Stomach (tissue), 9 donors: ENCODE measurements around the gene THSD7B. TPM values are rescaled to one million over a fixed set of nuclear protein-coding genes. Genes with fewer than 3 reads are reported as not detected.
A peak's percentile ranks its signal among the peaks of the same experiment; 100 is the strongest.

Source experiments
- DNase-seq, 2 donors: peaks; one replicate each; pipeline versions ENCODE4 v3.0.0 to v3.0.0-alpha.2; 2013 to 2019
- H3K27ac ChIP-seq, 5 donors: fragments of 200-600 bp in 4 of 5; sonication (generic) in 4 of 5; one replicate each; pipeline ENCODE4 v1.5.1; 2013 to 2019; ENCODE audit warnings: mild to moderate bottlenecking in 1 of 5, moderate library complexity in 1 of 5
- H3K27me3 ChIP-seq, 3 donors: fragments of 200-600 bp; sonication (generic); one replicate each; pipeline ENCODE4 v1.5.1; 2017 to 2019; ENCODE audit warnings: mixed run types in 1 of 3
- H3K36me3 ChIP-seq, 4 donors: fragments of 200-600 bp; sonication (generic); 1 replicate in 3 of 4; 2 replicates in 1 of 4; pipeline ENCODE4 v1.5.1; 2016 to 2019
- H3K4me1 ChIP-seq, 4 donors: fragments of 200-600 bp; sonication (generic); one replicate each; pipeline ENCODE4 v1.5.1; 2016 to 2019
- H3K4me3 ChIP-seq, 4 donors: fragments of 200-600 bp; sonication (generic) in 3 of 4; one replicate each; pipeline ENCODE4 v1.5.1; 2016 to 2019; ENCODE audit warnings: mild to moderate bottlenecking in 1 of 4
- H3K9me3 ChIP-seq, 4 donors: fragments of 200-600 bp; sonication (generic); one replicate each; pipeline ENCODE4 v1.5.1; 2016 to 2019
- EP300 ChIP-seq: sonication (generic); formaldehyde crosslinking; IDR thresholded peaks from one replicate; pipeline ENCODE4 v1.6.1; 2017; ENCODE audit warnings: antibody characterized with exemption
- POLR2A ChIP-seq, 4 donors: fragments of 450-650 bp; IDR thresholded peaks; one replicate each; pipeline ENCODE4 v1.6.1; 2016; ENCODE audit warnings: antibody characterized with exemption in 4 of 4, control low read depth in 2 of 4, mild to moderate bottlenecking in 1 of 4, moderate library complexity in 1 of 4
- POLR2AphosphoS5 ChIP-seq, 3 donors: sonication (generic); formaldehyde crosslinking; IDR thresholded peaks; one replicate each; pipeline ENCODE4 v1.6.1; 2016; ENCODE audit warnings: antibody characterized with exemption in 3 of 3
- WGBS, 5 donors: extraction: QIAGEN DNeasy Blood & Tissue Kit in 3 of 5; methylation state at CpG; one replicate each; pipeline versions ENCODE4 v1.1.5 to v1.1.7; 2013 to 2018; 5-methylcytosine and 5-hydroxymethylcytosine counted together
- intact Hi-C: fragments of 100-400 bp; cut with DNase I; formaldehyde crosslinking; loops from one replicate; pipeline ENCODE4 v1.15.1; 2023; ENCODE audit warnings: low total_unique reads
- polyA plus RNA-seq, 3 donors: library from polyadenylated mRNA; stranded (reverse); fragments of 200-250 nt; gene quantifications; one replicate each; pipeline ENCODE4 v1.2.3, GENCODE V29; 2013
- total RNA-seq, 5 donors: library from RNA; depleted of rRNA; stranded (reverse); fragments of >200 nt; gene quantifications; one replicate each; pipeline versions ENCODE4 v1.1.0 to v1.2.3, GENCODE V29; 2014 to 2016
- TF ChIP-seq, protein P1 (sequence below), 7 experiments: fragments of 450-650 bp in 4 of 7; fragments of 200-600 bp in 3 of 7; sonication (generic) in 3 of 7; IDR thresholded peaks; one replicate each; pipeline ENCODE4 v1.5.1; 2016 to 2019; ENCODE audit warnings: antibody characterized with exemption in 7 of 7, control low read depth in 2 of 7, mild to moderate bottlenecking in 1 of 7
- donor health status: healthy with polysubstance abuse.
- donor health status: Bipolar disorder and iron deficiency.
- donor health status: healthy.

The THSD7B gene
- total and polyA plus RNA-seq, 8 donors, result 0.05 to 4.4 TPM; not detected in 6

DNA sequence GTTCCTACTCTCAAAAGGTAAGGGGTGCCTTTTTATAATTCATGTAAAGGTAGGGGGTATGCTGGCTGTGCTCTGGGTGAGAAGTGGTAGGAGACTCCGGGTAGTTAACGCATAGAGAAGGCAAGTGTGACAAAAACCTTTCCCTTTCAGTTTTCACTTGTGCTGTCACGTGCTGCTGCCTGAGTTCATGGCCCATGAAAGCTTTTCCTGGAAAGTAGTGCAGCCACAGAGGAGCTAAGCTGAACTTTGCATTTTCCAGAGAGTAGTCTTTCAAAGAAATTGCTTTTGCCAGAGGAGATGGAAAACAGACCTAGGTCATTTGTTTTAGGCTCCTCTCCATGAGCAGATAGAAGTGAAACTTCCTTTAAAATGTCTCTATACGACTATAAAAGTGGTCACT is 44.7 kb downstream of the THSD7B start:
- Histone ChIP-seq H3K27me3 (no peaks in the 10 kb centered on the region), H3K9me3 (peaks cover 0 to 9% (median 8%) of the 10 kb centered on the region in 4 donors), H3K36me3 (no peaks in the 10 kb centered on the region), H3K4me1 (no peaks in the 10 kb centered on the region), H3K27ac (no peak overlapping the region), H3K4me3 (no peak overlapping the region)
- peak in 1 of 2 donors; percentile 67 for DNase-seq
- WGBS, 5 donors, result 27 to 47% (median 42%) methylated on average over 4 of the region's 4 CpGs
- intact Hi-C loops, result no loop called here
- no peak for TF ChIP-seq POLR2AphosphoS5 (IDR thresholded peaks at IDR 0.05)
- TF ChIP-seq, protein P1, sequence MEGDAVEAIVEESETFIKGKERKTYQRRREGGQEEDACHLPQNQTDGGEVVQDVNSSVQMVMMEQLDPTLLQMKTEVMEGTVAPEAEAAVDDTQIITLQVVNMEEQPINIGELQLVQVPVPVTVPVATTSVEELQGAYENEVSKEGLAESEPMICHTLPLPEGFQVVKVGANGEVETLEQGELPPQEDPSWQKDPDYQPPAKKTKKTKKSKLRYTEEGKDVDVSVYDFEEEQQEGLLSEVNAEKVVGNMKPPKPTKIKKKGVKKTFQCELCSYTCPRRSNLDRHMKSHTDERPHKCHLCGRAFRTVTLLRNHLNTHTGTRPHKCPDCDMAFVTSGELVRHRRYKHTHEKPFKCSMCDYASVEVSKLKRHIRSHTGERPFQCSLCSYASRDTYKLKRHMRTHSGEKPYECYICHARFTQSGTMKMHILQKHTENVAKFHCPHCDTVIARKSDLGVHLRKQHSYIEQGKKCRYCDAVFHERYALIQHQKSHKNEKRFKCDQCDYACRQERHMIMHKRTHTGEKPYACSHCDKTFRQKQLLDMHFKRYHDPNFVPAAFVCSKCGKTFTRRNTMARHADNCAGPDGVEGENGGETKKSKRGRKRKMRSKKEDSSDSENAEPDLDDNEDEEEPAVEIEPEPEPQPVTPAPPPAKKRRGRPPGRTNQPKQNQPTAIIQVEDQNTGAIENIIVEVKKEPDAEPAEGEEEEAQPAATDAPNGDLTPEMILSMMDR (IDR thresholded peaks at IDR 0.05), result no peak
- no peak for TF ChIP-seq EP300
- TF ChIP-seq POLR2A (IDR thresholded peaks at IDR 0.05), result no peak

- no peaks in the 10 kb centered on the region for H3K4me1 ChIP-seq
- no peak for TF ChIP-seq POLR2A (IDR thresholded peaks at IDR 0.05)
- TF ChIP-seq, protein P1 (IDR thresholded peaks at IDR 0.05), result no peak
- TF ChIP-seq EP300, result no peak
- no peaks in the 10 kb centered on the region for H3K9me3 ChIP-seq
- no peak overlapping the region for H3K4me3 ChIP-seq
- no peak for DNase-seq
- H3K27ac ChIP-seq, result no peak overlapping the region
- intact Hi-C loops, result no loop called here
- 59 to 70% (median 67%) methylated on average over 4 of the region's 4 CpGs for WGBS, 5 donors
- no peaks in the 10 kb centered on the region for H3K36me3 ChIP-seq
- no peaks in the 10 kb centered on the region for H3K27me3 ChIP-seq
Measured at GRCh38 chr2:136818839-136819238, 53.5 kb downstream of the THSD7B start.

DNA sequence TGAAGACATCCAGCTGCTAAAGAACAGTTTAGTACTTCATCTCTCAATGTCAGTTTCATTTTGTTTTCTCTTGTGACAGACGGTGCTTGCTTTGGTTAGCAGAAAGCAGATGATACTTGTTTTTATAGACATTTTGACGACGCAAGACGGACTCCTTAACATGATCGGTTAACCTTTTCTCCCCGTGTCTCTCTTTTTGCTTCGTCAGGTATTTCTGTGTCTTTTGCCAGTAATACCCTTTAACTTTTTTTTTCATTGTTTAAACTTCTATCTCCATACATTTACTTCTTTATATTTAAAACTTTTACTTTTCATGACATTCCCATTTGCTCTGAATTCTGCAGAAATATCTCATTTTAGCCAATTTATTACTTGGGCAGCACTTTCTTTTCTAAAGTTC is 57.9 kb downstream of the THSD7B start:
- Histone ChIP-seq H3K9me3 (no peaks in the 10 kb centered on the region), H3K27ac (no peak overlapping the region), H3K4me1 (no peaks in the 10 kb centered on the region), H3K36me3 (no peaks in the 10 kb centered on the region), H3K27me3 (no peaks in the 10 kb centered on the region), H3K4me3 (no peak overlapping the region)
- TF ChIP-seq EP300 (no peak), POLR2A (IDR thresholded peaks at IDR 0.05) (no peak), POLR2AphosphoS5 (IDR thresholded peaks at IDR 0.05) (no peak)
- TF ChIP-seq, protein P1 (IDR thresholded peaks at IDR 0.05), result no peak
- intact Hi-C loops, result no loop called here
- 70 to 86% (median 76%) methylated on average over 7 of the region's 7 CpGs for WGBS, 5 donors
- DNase-seq, result no peak

GRCh38 chr2:136828162-136828561 is 62.8 kb downstream of the THSD7B start:
- Histone ChIP-seq H3K4me3 (no peak overlapping the region), H3K4me1 (no peaks in the 10 kb centered on the region), H3K9me3 (no peaks in the 10 kb centered on the region), H3K27me3 (no peaks in the 10 kb centered on the region), H3K36me3 (no peaks in the 10 kb centered on the region), H3K27ac (no peak overlapping the region)
- intact Hi-C loops, result no loop called here
- WGBS, 5 donors, result 75 to 93% (median 82%) methylated on average over 1 of the region's 1 CpG
- TF ChIP-seq POLR2AphosphoS5 (IDR thresholded peaks at IDR 0.05) (no peak), EP300 (no peak), POLR2A (IDR thresholded peaks at IDR 0.05) (no peak)
- TF ChIP-seq, protein P1 (IDR thresholded peaks at IDR 0.05), result no peak
- no peak for DNase-seq
